Measurements from ENCODE around the gene CRMP1. TPM values are rescaled to one million over a fixed set of nuclear protein-coding genes. Genes with fewer than 3 reads are reported as not detected.

CRMP1 gene
- total RNA-seq, 2 experiments from 2014 or later: not detected

GRCh38 chr4:5782829-5783476 lies 109.9 kb downstream of the CRMP1 start:
- H3K36me3 ChIP-seq (ENCODE audit: insufficient read depth, low read length): no peaks in the 10 kb centered on the region
- H3K27me3 ChIP-seq (ENCODE audit: control insufficient read depth in 1 of 2, insufficient read depth in 2 of 2, low read length in 2 of 2): no peaks in the 10 kb centered on the region
- no peaks in the 10 kb centered on the region for H3K4me1 ChIP-seq (ENCODE audit: insufficient read depth, low read length)
- H3K9me3 Mint-ChIP-seq: no peaks in the 10 kb centered on the region
- ChIA-PET CTCF (no interaction called here), POLR2A (no interaction called here)
- no peak overlapping the region for H3K27ac ChIP-seq (ENCODE audit: low read depth in 1 of 2, low read length in 2 of 2)
- peaks cover 0 to 10% of the 10 kb centered on the region in 2 experiments for H3K9me3 ChIP-seq (ENCODE audit: control insufficient read depth in 1 of 2, insufficient read depth in 1 of 2, low read length in 2 of 2)
- H3K27me3 Mint-ChIP-seq: no peaks in the 10 kb centered on the region
- no peak for DNase-seq
- intact Hi-C loops (cut with DNase I, micrococcal nuclease): no loop called here
- no peak overlapping the region for H3K4me3 Mint-ChIP-seq
- TF ChIP-seq CTCF (IDR thresholded peaks at IDR 0.05): no peak
- no peak overlapping the region for H3K4me3 ChIP-seq (ENCODE audit: low read length)
- H3K27ac Mint-ChIP-seq: no peak overlapping the region
- ATAC-seq (ENCODE audit: poor library complexity): no peak
- H3K36me3 Mint-ChIP-seq (ENCODE audit: low read depth): no peaks in the 10 kb centered on the region
- no peaks in the 10 kb centered on the region for H3K4me1 Mint-ChIP-seq (ENCODE audit: low read depth)

GRCh38 chr4:5781691-5782090 lies 111.2 kb downstream of the CRMP1 start:
- H3K27me3 ChIP-seq (ENCODE audit: control insufficient read depth in 1 of 2, insufficient read depth in 2 of 2, low read length in 2 of 2): no peaks in the 10 kb centered on the region
- peaks cover 2% of the 10 kb centered on the region for H3K9me3 Mint-ChIP-seq
- H3K36me3 Mint-ChIP-seq (ENCODE audit: low read depth): no peaks in the 10 kb centered on the region
- ATAC-seq (ENCODE audit: poor library complexity) (no peak), DNase-seq (no peak)
- intact Hi-C loops (cut with DNase I, micrococcal nuclease): no loop called here
- H3K4me3 Mint-ChIP-seq: no peak overlapping the region
- H3K9me3 ChIP-seq (ENCODE audit: control insufficient read depth in 1 of 2, insufficient read depth in 1 of 2, low read length in 2 of 2): peaks cover 8 to 13% of the 10 kb centered on the region in 2 experiments
- no peaks in the 10 kb centered on the region for H3K4me1 ChIP-seq (ENCODE audit: insufficient read depth, low read length)
- ChIA-PET CTCF (no interaction called here), POLR2A (no interaction called here)
- no peaks in the 10 kb centered on the region for H3K27me3 Mint-ChIP-seq
- no peak overlapping the region for H3K27ac ChIP-seq (ENCODE audit: low read depth in 1 of 2, low read length in 2 of 2)
- no peak overlapping the region for H3K27ac Mint-ChIP-seq
- H3K4me1 Mint-ChIP-seq (ENCODE audit: low read depth): no peaks in the 10 kb centered on the region
- no peaks in the 10 kb centered on the region for H3K36me3 ChIP-seq (ENCODE audit: insufficient read depth, low read length)
- no peak overlapping the region for H3K4me3 ChIP-seq (ENCODE audit: low read length)
- no peak for TF ChIP-seq CTCF (IDR thresholded peaks at IDR 0.05)

GRCh38 chr4:5780831-5781480 lies 111.9 kb downstream of the CRMP1 start:
- TF ChIP-seq CTCF (IDR thresholded peaks at IDR 0.05): no peak
- ATAC-seq (ENCODE audit: poor library complexity) (no peak), DNase-seq (no peak)
- POLR2A ChIA-PET: no interaction called here
- no peaks in the 10 kb centered on the region for H3K4me1 Mint-ChIP-seq (ENCODE audit: low read depth)
- H3K27ac Mint-ChIP-seq: no peak overlapping the region
- no peaks in the 10 kb centered on the region for H3K36me3 ChIP-seq (ENCODE audit: insufficient read depth, low read length)
- no peaks in the 10 kb centered on the region for H3K4me1 ChIP-seq (ENCODE audit: insufficient read depth, low read length)
- intact Hi-C loops (cut with DNase I, micrococcal nuclease): no loop called here
- CTCF ChIA-PET: no interaction called here
- H3K9me3 Mint-ChIP-seq: peaks cover 9% of the 10 kb centered on the region
- H3K9me3 ChIP-seq (ENCODE audit: control insufficient read depth in 1 of 2, insufficient read depth in 1 of 2, low read length in 2 of 2): peaks cover 13 to 14% of the 10 kb centered on the region in 2 experiments
- H3K4me3 Mint-ChIP-seq: no peak overlapping the region
- H3K27ac ChIP-seq (ENCODE audit: low read depth in 1 of 2, low read length in 2 of 2): no peak overlapping the region
- H3K27me3 Mint-ChIP-seq: no peaks in the 10 kb centered on the region
- H3K36me3 Mint-ChIP-seq (ENCODE audit: low read depth): no peaks in the 10 kb centered on the region
- H3K4me3 ChIP-seq (ENCODE audit: low read length): no peak overlapping the region
- H3K27me3 ChIP-seq (ENCODE audit: control insufficient read depth in 1 of 2, insufficient read depth in 2 of 2, low read length in 2 of 2): no peaks in the 10 kb centered on the region
